Measurements from ENCODE around the gene TMEM61.

The TMEM61 gene

GRCh38 chr1:55034476-55035133 is 54.2 kb downstream of the TMEM61 start:
- peaks cover 24% of the 10 kb centered on the region for H3K27me3 ChIP-seq (ENCODE audit: control insufficient read depth, insufficient read depth, low read length)
- no peak overlapping the region for H3K9ac ChIP-seq (ENCODE audit: low read depth, low read length)
- H3K4me3 ChIP-seq (ENCODE audit: low read depth, low read length), result no peak overlapping the region

GRCh38 chr1:55035904-55036303 is 55.5 kb downstream of the TMEM61 start:
- H3K4me1 ChIP-seq (ENCODE audit: control insufficient read depth, insufficient read depth, low read length), result peaks cover 1% of the 10 kb centered on the region

More at GRCh38 chr1:55034476-55035133, 54.2 kb downstream of the TMEM61 start:
- Histone ChIP-seq H3K4me1 (ENCODE audit: control insufficient read depth, insufficient read depth, low read length) (no peaks in the 10 kb centered on the region), H3K9me3 (ENCODE audit: control insufficient read depth, insufficient read depth, low read length) (no peaks in the 10 kb centered on the region), H3K36me3 (ENCODE audit: control insufficient read depth, insufficient read depth, low read length) (no peaks in the 10 kb centered on the region)

GRCh38 chr1:55037733-55038551 is 57.5 kb downstream of the TMEM61 start:
- H3K9me3 ChIP-seq (ENCODE audit: control insufficient read depth, insufficient read depth, low read length), result no peaks in the 10 kb centered on the region
- H3K36me3 ChIP-seq (ENCODE audit: control insufficient read depth, insufficient read depth, low read length), result no peaks in the 10 kb centered on the region
- H3K4me3 ChIP-seq (ENCODE audit: low read depth, low read length), result no peak overlapping the region
- no peak overlapping the region for H3K9ac ChIP-seq (ENCODE audit: low read depth, low read length)
- H3K4me1 ChIP-seq (ENCODE audit: control insufficient read depth, insufficient read depth, low read length), result peaks cover 5% of the 10 kb centered on the region
- H3K27me3 ChIP-seq (ENCODE audit: control insufficient read depth, insufficient read depth, low read length), result peaks cover 46% of the 10 kb centered on the region

More at GRCh38 chr1:55035904-55036303, 55.5 kb downstream of the TMEM61 start:
- no peak overlapping the region for H3K4me3 ChIP-seq (ENCODE audit: low read depth, low read length)
- no peak overlapping the region for H3K9ac ChIP-seq (ENCODE audit: low read depth, low read length)
- no peaks in the 10 kb centered on the region for H3K9me3 ChIP-seq (ENCODE audit: control insufficient read depth, insufficient read depth, low read length)
- peaks cover 37% of the 10 kb centered on the region for H3K27me3 ChIP-seq (ENCODE audit: control insufficient read depth, insufficient read depth, low read length)
- no peaks in the 10 kb centered on the region for H3K36me3 ChIP-seq (ENCODE audit: control insufficient read depth, insufficient read depth, low read length)

- H3K36me3 ChIP-seq (ENCODE audit: control insufficient read depth, insufficient read depth, low read length), result no peaks in the 10 kb centered on the region
Observed at GRCh38 chr1:55038552-55038838, 58.1 kb downstream of the TMEM61 start.

GRCh38 chr1:55038974-55039341 is 58.5 kb downstream of the TMEM61 start:
- peaks cover 46% of the 10 kb centered on the region for H3K27me3 ChIP-seq (ENCODE audit: control insufficient read depth, insufficient read depth, low read length)

More at GRCh38 chr1:55038552-55038838, 58.1 kb downstream of the TMEM61 start:
- Histone ChIP-seq H3K9me3 (ENCODE audit: control insufficient read depth, insufficient read depth, low read length) (no peaks in the 10 kb centered on the region), H3K27me3 (ENCODE audit: control insufficient read depth, insufficient read depth, low read length) (peaks cover 46% of the 10 kb centered on the region), H3K4me1 (ENCODE audit: control insufficient read depth, insufficient read depth, low read length) (peaks cover 5% of the 10 kb centered on the region), H3K4me3 (ENCODE audit: low read depth, low read length) (no peak overlapping the region), H3K9ac (ENCODE audit: low read depth, low read length) (no peak overlapping the region)

GRCh38 chr1:55039342-55040082 is 59.1 kb downstream of the TMEM61 start, which contains the start of gene PCSK9:
TSS of gene PCSK9 (plus strand) at chr1:55039548. CDS start at chr1:55039838, 290 bp downstream.
- Histone ChIP-seq H3K4me1 (ENCODE audit: control insufficient read depth, insufficient read depth, low read length) (peaks cover 5% of the 10 kb centered on the region), H3K4me3 (ENCODE audit: low read depth, low read length) (peak within 1 kb of the TSS; percentile 74), H3K27me3 (ENCODE audit: control insufficient read depth, insufficient read depth, low read length) (peaks cover 46% of the 10 kb centered on the region), H3K36me3 (ENCODE audit: control insufficient read depth, insufficient read depth, low read length) (peaks cover 3% of the 10 kb centered on the region), H3K9me3 (ENCODE audit: control insufficient read depth, insufficient read depth, low read length) (no peaks in the 10 kb centered on the region), H3K9ac (ENCODE audit: low read depth, low read length) (peak within 1 kb of the TSS; percentile 26)

More at GRCh38 chr1:55038974-55039341, 58.5 kb downstream of the TMEM61 start:
- peaks cover 5% of the 10 kb centered on the region for H3K4me1 ChIP-seq (ENCODE audit: control insufficient read depth, insufficient read depth, low read length)
- H3K4me3 ChIP-seq (ENCODE audit: low read depth, low read length), result peak overlapping the region; percentile 74
- peaks cover 3% of the 10 kb centered on the region for H3K36me3 ChIP-seq (ENCODE audit: control insufficient read depth, insufficient read depth, low read length)
- no peak overlapping the region for H3K9ac ChIP-seq (ENCODE audit: low read depth, low read length)
- H3K9me3 ChIP-seq (ENCODE audit: control insufficient read depth, insufficient read depth, low read length), result no peaks in the 10 kb centered on the region

GRCh38 chr1:55040083-55040932 is 59.9 kb downstream of the TMEM61 start:
- peaks cover 46% of the 10 kb centered on the region for H3K27me3 ChIP-seq (ENCODE audit: control insufficient read depth, insufficient read depth, low read length)
- no peaks in the 10 kb centered on the region for H3K9me3 ChIP-seq (ENCODE audit: control insufficient read depth, insufficient read depth, low read length)
- H3K4me1 ChIP-seq (ENCODE audit: control insufficient read depth, insufficient read depth, low read length), result peaks cover 5% of the 10 kb centered on the region
- H3K36me3 ChIP-seq (ENCODE audit: control insufficient read depth, insufficient read depth, low read length), result peaks cover 3% of the 10 kb centered on the region
- H3K9ac ChIP-seq (ENCODE audit: low read depth, low read length), result peak overlapping the region; percentile 26
- peak overlapping the region; percentile 74 for H3K4me3 ChIP-seq (ENCODE audit: low read depth, low read length)

GRCh38 chr1:55040933-55041494 is 60.6 kb downstream of the TMEM61 start:
- Histone ChIP-seq H3K27me3 (ENCODE audit: control insufficient read depth, insufficient read depth, low read length) (peaks cover 46% of the 10 kb centered on the region), H3K4me1 (ENCODE audit: control insufficient read depth, insufficient read depth, low read length) (peaks cover 5% of the 10 kb centered on the region), H3K9me3 (ENCODE audit: control insufficient read depth, insufficient read depth, low read length) (no peaks in the 10 kb centered on the region), H3K36me3 (ENCODE audit: control insufficient read depth, insufficient read depth, low read length) (peaks cover 3% of the 10 kb centered on the region), H3K4me3 (ENCODE audit: low read depth, low read length) (peak overlapping the region; percentile 74), H3K9ac (ENCODE audit: low read depth, low read length) (no peak overlapping the region)

GRCh38 chr1:55041613-55042012 is 61.2 kb downstream of the TMEM61 start:
- Histone ChIP-seq H3K27me3 (ENCODE audit: control insufficient read depth, insufficient read depth, low read length) (peaks cover 46% of the 10 kb centered on the region), H3K9ac (ENCODE audit: low read depth, low read length) (no peak overlapping the region), H3K4me3 (ENCODE audit: low read depth, low read length) (no peak overlapping the region), H3K36me3 (ENCODE audit: control insufficient read depth, insufficient read depth, low read length) (peaks cover 3% of the 10 kb centered on the region), H3K4me1 (ENCODE audit: control insufficient read depth, insufficient read depth, low read length) (peaks cover 5% of the 10 kb centered on the region), H3K9me3 (ENCODE audit: control insufficient read depth, insufficient read depth, low read length) (no peaks in the 10 kb centered on the region)

Data from iPS-15b (cell line).